ENCODE results near the gene VPS50. TPM values are rescaled to one million over a fixed set of nuclear protein-coding genes. Genes with fewer than 3 reads are reported as not detected.

VPS50 gene
- total and polyA plus RNA-seq, 4 donors, result 4.0 to 18.2 (median 11.9) TPM

- Histone ChIP-seq H3K4me1 (ENCODE audit: control insufficient read depth in 4 of 4, insufficient read depth in 4 of 4, low read length in 3 of 4) (no peaks in the 10 kb centered on the region), H3K4me3 (ENCODE audit: low read depth in 1 of 3, low read length in 3 of 3) (no peak overlapping the region), H3K27ac (ENCODE audit: low read depth in 1 of 2, low read length in 2 of 2) (no peak overlapping the region), H3K27me3 (ENCODE audit: control insufficient read depth in 4 of 4, insufficient read depth in 4 of 4, low read length in 3 of 4) (no peaks in the 10 kb centered on the region), H3K36me3 (ENCODE audit: control insufficient read depth in 4 of 4, insufficient read depth in 3 of 4, low read depth in 1 of 4, low read length in 3 of 4) (no peaks in the 10 kb centered on the region), H3K9ac (ENCODE audit: low read depth in 1 of 2, low read length in 2 of 2) (no peak overlapping the region), H3K9me3 (ENCODE audit: control insufficient read depth in 4 of 4, low read length in 3 of 4) (no peaks in the 10 kb centered on the region)
- TF ChIP-seq ZBTB33 (IDR thresholded peaks at IDR 0.05) (no peak), FOXA1 (IDR thresholded peaks at IDR 0.05) (no peak), HNF4A (conservative IDR thresholded peaks at IDR 0.05) (no peak), NR2F2 (IDR thresholded peaks at IDR 0.05) (no peak), FOXA2 (IDR thresholded peaks at IDR 0.05) (no peak), EGR1 (IDR thresholded peaks at IDR 0.05; ENCODE audit: low read depth in 2 of 2) (no peak), JUND (IDR thresholded peaks at IDR 0.05) (no peak), HNF4G (IDR thresholded peaks at IDR 0.05) (no peak), TAF1 (conservative IDR thresholded peaks at IDR 0.05) (no peak), SP1 (IDR thresholded peaks at IDR 0.05) (no peak), ATF3 (IDR thresholded peaks at IDR 0.05) (no peak), RAD21 (IDR thresholded peaks at IDR 0.05) (no peak), MAX (IDR thresholded peaks at IDR 0.05) (no peak), CTCF (IDR thresholded peaks at IDR 0.05; ENCODE audit: low read depth, low read length, missing input control) (no peak), RXRA (IDR thresholded peaks at IDR 0.05) (no peak), GABPA (IDR thresholded peaks at IDR 0.05 in 1 of 2, conservative IDR thresholded peaks at IDR 0.05 in 1 of 2) (no peak), YY1 (IDR thresholded peaks at IDR 0.05) (no peak), REST (IDR thresholded peaks at IDR 0.05) (no peak)
- WGBS, result 83% methylated on average over 3 of the region's 3 CpGs
- DNase-seq (ENCODE audit: low spot score), result no peak
Observed at GRCh38 chr7:93399642-93400041, 167.5 kb downstream of the VPS50 start.

Data from liver (tissue), 9 donors.